Esophagus squamous epithelium (tissue), 5 donors: ENCODE results near the gene DCDC2. TPM values are rescaled to one million over a fixed set of nuclear protein-coding genes. Genes with fewer than 3 reads are reported as not detected.
"Not testable (repeated sequence)": the region's sequence is repeated elsewhere in the genome, so short reads cannot be mapped to it uniquely, and the experiment has no call there.

Experiments used
- DNase-seq: peaks from one replicate; lab custom pipeline; 2025; lab: John Stamatoyannopoulos, UW
- H3K27ac ChIP-seq, 4 donors: fragments of 200-600 bp; sonication (generic); one replicate each; pipeline ENCODE4 v1.5.1; 2016 to 2019; ENCODE audit warnings: mild to moderate bottlenecking in 1 of 4
- H3K27me3 ChIP-seq, 4 donors: fragments of 200-600 bp; sonication (generic); 1 replicate in 3 of 4; 2 replicates in 1 of 4; pipeline versions ENCODE4 v1.5.1 to v1.6.0; 2017 to 2021; ENCODE audit warnings: antibody characterized with exemption in 1 of 4
- H3K36me3 ChIP-seq, 3 donors: fragments of 200-600 bp; sonication (generic); one replicate each; pipeline ENCODE4 v1.5.1; 2016 to 2019
- H3K4me1 ChIP-seq, 3 donors: fragments of 200-600 bp; sonication (generic); one replicate each; pipeline ENCODE4 v1.5.1; 2017 to 2019
- H3K4me3 ChIP-seq, 4 donors: fragments of 200-600 bp; sonication (generic); 1 replicate in 3 of 4; 2 replicates in 1 of 4; pipeline ENCODE4 v1.5.1; 2016 to 2019; ENCODE audit warnings: mild to moderate bottlenecking in 2 of 4, moderate library complexity in 1 of 4
- H3K9me3 ChIP-seq, 3 donors: fragments of 200-600 bp; sonication (generic); one replicate each; pipeline ENCODE4 v1.5.1; 2016 to 2019
- CTCF ChIP-seq, 6 experiments: fragments of 450-650 bp in 4 of 6; fragments of 200-600 bp in 2 of 6; sonication (generic) in 2 of 6; IDR thresholded peaks; one replicate each; pipeline ENCODE4 v1.5.1; 2016 to 2019; ENCODE audit warnings: antibody characterized with exemption in 6 of 6, mild to moderate bottlenecking in 4 of 6, moderate library complexity in 4 of 6
- POLR2A ChIP-seq, 4 donors: fragments of 450-650 bp; IDR thresholded peaks; one replicate each; pipeline ENCODE4 v1.6.1; 2017; ENCODE audit warnings: antibody characterized with exemption in 4 of 4, mild to moderate bottlenecking in 4 of 4, moderate library complexity in 3 of 4
- WGBS, 2 donors: methylation state at CpG; one replicate each; pipeline ENCODE4 v1.1.5; 2018; 5-methylcytosine and 5-hydroxymethylcytosine counted together
- intact Hi-C: fragments of 100-400 bp; cut with DNase I; formaldehyde crosslinking; loops from one replicate; pipeline ENCODE4 v1.15.0; 2022
- total RNA-seq, 4 donors: library from RNA; depleted of rRNA; stranded (reverse); fragments of >200 nt; gene quantifications; one replicate each; pipeline ENCODE4 v1.1.0, GENCODE V29; 2016
- donor health status: DM: yes; HTN: yes; CAD: no.

DCDC2 gene
- total RNA-seq, 4 donors from 2014 or later, result 0.15 TPM; not detected in 3

- Histone ChIP-seq H3K27ac (no peak overlapping the region), H3K4me1 (no peaks in the 10 kb centered on the region), H3K4me3 (no peak overlapping the region), H3K9me3 (no peaks in the 10 kb centered on the region), H3K36me3 (no peaks in the 10 kb centered on the region), H3K27me3 (no peaks in the 10 kb centered on the region)
- DNase-seq, result no peak
- 58 to 62% methylated on average over 5 to 7 of the region's 7 CpGs for WGBS, 2 donors
- intact Hi-C loops, result no loop called here
- TF ChIP-seq CTCF (IDR thresholded peaks at IDR 0.05), result no peak
- TF ChIP-seq POLR2A (IDR thresholded peaks at IDR 0.05), result no peak
Measured at GRCh38 chr6:24273096-24273870, 84.6 kb downstream of the DCDC2 start.

- no peaks in the 10 kb centered on the region for H3K4me1 ChIP-seq
- H3K27ac ChIP-seq, result no peak overlapping the region
- no peak overlapping the region for H3K4me3 ChIP-seq
- H3K36me3 ChIP-seq, result no peaks in the 10 kb centered on the region
- no peaks in the 10 kb centered on the region for H3K27me3 ChIP-seq
- no peak for DNase-seq
- intact Hi-C loops, result no loop called here
- H3K9me3 ChIP-seq, result no peaks in the 10 kb centered on the region
- TF ChIP-seq CTCF (IDR thresholded peaks at IDR 0.05) (no peak), POLR2A (IDR thresholded peaks at IDR 0.05) (no peak)
Measured at GRCh38 chr6:24272553-24272952, 85.3 kb downstream of the DCDC2 start.

DNA sequence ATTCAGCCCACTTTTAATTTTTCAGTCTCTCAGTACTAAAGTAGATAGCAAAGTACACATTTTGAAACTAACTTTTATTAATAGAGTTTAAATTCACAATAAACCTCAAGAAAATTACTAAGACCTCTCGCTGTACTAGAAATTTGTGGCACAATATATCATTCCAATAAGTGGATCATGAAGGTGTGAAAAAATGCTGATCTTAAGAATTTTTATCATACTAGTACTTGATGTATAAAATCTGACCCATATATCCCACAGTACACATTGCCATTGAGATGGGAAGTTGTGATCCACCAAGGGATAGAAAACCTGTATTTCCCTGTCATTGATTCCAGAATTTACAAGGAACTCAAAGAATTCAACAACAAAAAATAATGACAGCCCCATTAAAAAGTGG, 85.7 kb downstream of the DCDC2 start:
- H3K9me3 ChIP-seq, result no peaks in the 10 kb centered on the region
- no peaks in the 10 kb centered on the region for H3K4me1 ChIP-seq
- no peak for DNase-seq
- H3K27me3 ChIP-seq, result no peaks in the 10 kb centered on the region
- 81 to 82% methylated on average over 1 of the region's 1 CpG for WGBS, 2 donors
- H3K36me3 ChIP-seq, result no peaks in the 10 kb centered on the region
- TF ChIP-seq CTCF (IDR thresholded peaks at IDR 0.05) (no peak), POLR2A (IDR thresholded peaks at IDR 0.05) (no peak)
- H3K27ac ChIP-seq, result no peak overlapping the region
- intact Hi-C loops, result no loop called here
- no peak overlapping the region for H3K4me3 ChIP-seq

DNA sequence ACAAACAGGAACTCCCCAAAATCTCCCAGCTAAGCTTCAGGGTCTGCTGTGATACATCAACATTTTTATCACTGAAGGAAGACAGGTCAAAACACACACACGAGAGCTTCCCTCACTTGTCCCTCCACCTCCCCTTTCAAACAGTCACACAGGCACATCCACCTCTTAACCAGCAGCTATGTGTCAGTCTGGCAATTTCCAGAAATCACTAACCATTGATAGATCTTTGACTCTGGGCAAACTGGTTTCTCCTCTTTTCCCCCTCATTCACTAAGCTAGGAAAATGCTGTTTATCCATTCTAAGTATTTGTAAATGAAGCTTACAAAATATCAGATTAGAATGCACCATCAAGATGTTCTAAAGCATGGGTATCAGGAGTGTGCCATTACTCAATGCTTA, 87.8 kb downstream of the DCDC2 start:
- H3K9me3 ChIP-seq, result no peaks in the 10 kb centered on the region
- no peak overlapping the region for H3K4me3 ChIP-seq
- H3K27ac ChIP-seq, result no peak overlapping the region
- TF ChIP-seq POLR2A (IDR thresholded peaks at IDR 0.05) (no peak), CTCF (IDR thresholded peaks at IDR 0.05) (no peak)
- H3K27me3 ChIP-seq, result no peaks in the 10 kb centered on the region
- WGBS, 2 donors, result 53 to 67% methylated on average over 1 of the region's 1 CpG
- DNase-seq, result no peak
- no peaks in the 10 kb centered on the region for H3K4me1 ChIP-seq
- H3K36me3 ChIP-seq, result no peaks in the 10 kb centered on the region
- intact Hi-C loops, result no loop called here

- intact Hi-C loops, result not testable (repeated sequence)
Measured at GRCh38 chr6:24258214-24258613, 99.6 kb downstream of the DCDC2 start.

More at GRCh38 chr6:24258214-24258613, 99.6 kb downstream of the DCDC2 start:
- H3K4me1 ChIP-seq, H3K9me3 ChIP-seq, DNase-seq, H3K36me3 ChIP-seq, H3K27ac ChIP-seq, H3K4me3 ChIP-seq: not testable (repeated sequence)
- H3K27me3 ChIP-seq, result peaks cover 0 to 17% (median 0%) of the 10 kb centered on the region in 4 donors
- WGBS, 2 donors, result 56 to 66% methylated on average over 6 of the region's 6 CpGs
